Astrocyte (in vitro differentiated cells and primary cell): ENCODE data around the gene ZNF75A. TPM values are rescaled to one million over a fixed set of nuclear protein-coding genes. Genes with fewer than 3 reads are reported as not detected.

Experiments used
- DNase-seq: peaks from one replicate; pipeline ENCODE4 v3.0.0-alpha.2; 2010; ENCODE audit warnings: low read depth
- FAIRE-seq: peaks from 2 replicates; lab custom pipeline; 2011; peaks lifted over from hg19 to GRCh38; lab: Jason Lieb, UNC
- H2AFZ ChIP-seq: 2 replicates; pipeline ENCODE4 v1.6.0; 2012; ENCODE audit warnings: low read depth, low read length, inconsistent platforms
- H3K27ac ChIP-seq: 2 replicates; pipeline ENCODE4 v1.5.1; 2011; ENCODE audit warnings: low read depth, low read length, inconsistent platforms
- H3K27me3 ChIP-seq: 2 replicates; pipeline ENCODE4 v1.6.0; 2011; ENCODE audit warnings: low read length, inconsistent platforms; ENCODE audit not compliant: insufficient read depth
- H3K36me3 ChIP-seq: 2 replicates; pipeline ENCODE4 v1.5.1; 2011; ENCODE audit warnings: low read length, inconsistent platforms; ENCODE audit not compliant: insufficient read depth
- H3K4me1 ChIP-seq: 2 replicates; pipeline ENCODE4 v1.5.1; 2011; ENCODE audit warnings: low read length, inconsistent platforms; ENCODE audit not compliant: insufficient read depth
- H3K4me2 ChIP-seq: 2 replicates; pipeline ENCODE4 v1.6.0; 2012; ENCODE audit warnings: low read length, inconsistent platforms
- H3K4me3 ChIP-seq: 2 replicates; pipeline ENCODE4 v1.5.1; 2011; ENCODE audit warnings: low read depth, mild to moderate bottlenecking, low read length, inconsistent platforms; ENCODE audit not compliant: insufficient read depth
- H3K79me2 ChIP-seq: 2 replicates; pipeline ENCODE4 v1.6.0; 2012; ENCODE audit warnings: mild to moderate bottlenecking, low read length, inconsistent platforms; ENCODE audit not compliant: insufficient read depth
- H3K9ac ChIP-seq: 2 replicates; pipeline ENCODE4 v1.6.0; 2012; ENCODE audit warnings: mild to moderate bottlenecking, low read length, inconsistent platforms
- H3K9me3 ChIP-seq: 2 replicates; pipeline ENCODE4 v1.5.1; 2012; ENCODE audit warnings: low read depth, mild to moderate bottlenecking, low read length, inconsistent platforms; ENCODE audit not compliant: insufficient read depth
- H4K20me1 ChIP-seq: 2 replicates; pipeline ENCODE4 v1.6.0; 2012; ENCODE audit warnings: low read length, inconsistent platforms; ENCODE audit not compliant: insufficient read depth
- H3K27ac Mint-ChIP-seq: one replicate; pipeline ENCODE4 v1.8.0; 2021; ENCODE audit warnings: mild to moderate bottlenecking, mixed read lengths; ENCODE audit not compliant: unreplicated experiment
- H3K27me3 Mint-ChIP-seq: one replicate; pipeline ENCODE4 v1.8.0; 2021; ENCODE audit warnings: low read depth, mixed read lengths; ENCODE audit not compliant: unreplicated experiment
- H3K36me3 Mint-ChIP-seq: one replicate; pipeline ENCODE4 v1.8.0; 2021; ENCODE audit warnings: low read depth, mixed read lengths; ENCODE audit not compliant: unreplicated experiment
- H3K4me1 Mint-ChIP-seq: one replicate; pipeline ENCODE4 v1.8.0; 2021; ENCODE audit warnings: low read depth, mixed read lengths; ENCODE audit not compliant: unreplicated experiment
- H3K4me3 Mint-ChIP-seq: one replicate; pipeline ENCODE4 v1.8.0; 2021; ENCODE audit warnings: mild to moderate bottlenecking, moderate library complexity, mixed read lengths; ENCODE audit not compliant: unreplicated experiment
- H3K9me3 Mint-ChIP-seq: one replicate; pipeline ENCODE4 v1.8.0; 2021; ENCODE audit warnings: mild to moderate bottlenecking, mixed read lengths; ENCODE audit not compliant: unreplicated experiment
- EZH2 ChIP-seq: IDR thresholded peaks from 2 replicates; pipeline ENCODE4 v1.6.1; 2012; ENCODE audit warnings: mild to moderate bottlenecking, low read length, inconsistent platforms; ENCODE audit not compliant: insufficient read depth
- total RNA-seq: library from RNA; stranded (reverse); gene quantifications from 2 replicates; pipeline ENCODE4 v1.2.1, GENCODE V29; 2021
- TF ChIP-seq, protein P1 (sequence below): IDR thresholded peaks from 2 replicates; pipeline ENCODE4 v1.5.1; 2011; ENCODE audit warnings: low read depth, mild to moderate bottlenecking, inconsistent platforms, low read length, moderate library complexity; ENCODE audit not compliant: insufficient read depth

Gene ZNF75A
- total RNA-seq, 1 donor from 2014 or later = 30.5 TPM

DNA sequence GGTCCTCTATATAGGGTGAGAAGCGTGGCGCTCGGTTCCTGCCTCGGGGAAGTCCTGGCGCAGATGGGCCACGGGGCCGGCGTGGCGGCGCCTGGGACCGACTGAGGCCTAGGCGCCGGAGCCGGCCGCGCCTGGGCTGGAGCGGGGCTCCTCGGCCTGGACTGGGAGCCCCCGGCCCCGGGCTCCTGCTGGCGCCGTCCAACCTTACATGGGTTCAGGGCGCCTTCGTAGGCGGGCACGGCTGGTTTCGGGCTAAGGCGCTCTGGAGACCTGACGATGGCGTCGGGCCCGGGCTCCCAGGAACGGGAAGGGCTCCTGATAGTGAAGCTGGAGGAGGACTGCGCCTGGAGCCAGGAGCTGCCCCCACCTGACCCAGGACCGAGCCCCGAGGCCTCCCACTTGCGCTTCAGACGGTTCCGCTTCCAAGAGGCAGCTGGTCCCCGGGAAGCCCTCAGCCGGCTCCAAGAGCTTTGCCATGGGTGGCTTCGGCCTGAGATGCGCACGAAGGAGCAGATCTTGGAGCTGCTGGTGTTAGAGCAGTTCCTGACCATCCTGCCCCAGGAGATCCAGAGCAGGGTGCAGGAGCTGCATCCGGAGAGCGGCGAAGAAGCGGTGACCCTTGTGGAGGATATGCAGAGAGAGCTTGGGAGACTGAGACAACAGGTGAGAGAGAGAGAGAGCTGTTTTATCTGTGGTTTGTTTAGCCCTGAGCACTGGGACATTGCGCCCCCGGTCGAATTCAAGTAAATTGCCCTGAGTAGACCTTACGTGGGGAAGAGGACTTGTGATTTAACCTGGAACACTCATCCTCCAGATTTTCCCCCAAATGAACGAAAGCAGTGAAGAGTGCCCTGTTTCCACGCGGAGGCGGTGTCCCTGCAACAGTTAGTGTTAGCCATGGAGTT lies 21.5 kb upstream of the ZNF75A start:
- peaks cover 25% of the 10 kb centered on the region for H3K36me3 Mint-ChIP-seq
- no peak for DNase-seq
- TF ChIP-seq, protein P1, sequence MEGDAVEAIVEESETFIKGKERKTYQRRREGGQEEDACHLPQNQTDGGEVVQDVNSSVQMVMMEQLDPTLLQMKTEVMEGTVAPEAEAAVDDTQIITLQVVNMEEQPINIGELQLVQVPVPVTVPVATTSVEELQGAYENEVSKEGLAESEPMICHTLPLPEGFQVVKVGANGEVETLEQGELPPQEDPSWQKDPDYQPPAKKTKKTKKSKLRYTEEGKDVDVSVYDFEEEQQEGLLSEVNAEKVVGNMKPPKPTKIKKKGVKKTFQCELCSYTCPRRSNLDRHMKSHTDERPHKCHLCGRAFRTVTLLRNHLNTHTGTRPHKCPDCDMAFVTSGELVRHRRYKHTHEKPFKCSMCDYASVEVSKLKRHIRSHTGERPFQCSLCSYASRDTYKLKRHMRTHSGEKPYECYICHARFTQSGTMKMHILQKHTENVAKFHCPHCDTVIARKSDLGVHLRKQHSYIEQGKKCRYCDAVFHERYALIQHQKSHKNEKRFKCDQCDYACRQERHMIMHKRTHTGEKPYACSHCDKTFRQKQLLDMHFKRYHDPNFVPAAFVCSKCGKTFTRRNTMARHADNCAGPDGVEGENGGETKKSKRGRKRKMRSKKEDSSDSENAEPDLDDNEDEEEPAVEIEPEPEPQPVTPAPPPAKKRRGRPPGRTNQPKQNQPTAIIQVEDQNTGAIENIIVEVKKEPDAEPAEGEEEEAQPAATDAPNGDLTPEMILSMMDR = no peak
- peak overlapping the region; percentile 100 for H3K27ac ChIP-seq
- H3K9me3 ChIP-seq = peaks cover 4% of the 10 kb centered on the region
- peaks cover 11% of the 10 kb centered on the region for H3K9me3 Mint-ChIP-seq
- H3K27me3 Mint-ChIP-seq = no peaks in the 10 kb centered on the region
- H3K9ac ChIP-seq = peak overlapping the region; percentile 97
- no peaks in the 10 kb centered on the region for H3K27me3 ChIP-seq
- FAIRE-seq = no peak
- H3K4me3 Mint-ChIP-seq = peak overlapping the region; percentile 100
- H3K4me3 ChIP-seq = peak overlapping the region; percentile 86
- H3K36me3 ChIP-seq = peaks cover 15% of the 10 kb centered on the region
- peaks cover 50% of the 10 kb centered on the region for H3K79me2 ChIP-seq
- H3K4me1 ChIP-seq = peaks cover 20% of the 10 kb centered on the region
- peak overlapping the region; percentile 98 for H3K27ac Mint-ChIP-seq
- peak overlapping the region; percentile 91 for H3K4me2 ChIP-seq
- peak overlapping the region; percentile 67 for H2AFZ ChIP-seq
- peaks cover 16% of the 10 kb centered on the region for H3K4me1 Mint-ChIP-seq
- peaks cover 21% of the 10 kb centered on the region for H4K20me1 ChIP-seq

DNA sequence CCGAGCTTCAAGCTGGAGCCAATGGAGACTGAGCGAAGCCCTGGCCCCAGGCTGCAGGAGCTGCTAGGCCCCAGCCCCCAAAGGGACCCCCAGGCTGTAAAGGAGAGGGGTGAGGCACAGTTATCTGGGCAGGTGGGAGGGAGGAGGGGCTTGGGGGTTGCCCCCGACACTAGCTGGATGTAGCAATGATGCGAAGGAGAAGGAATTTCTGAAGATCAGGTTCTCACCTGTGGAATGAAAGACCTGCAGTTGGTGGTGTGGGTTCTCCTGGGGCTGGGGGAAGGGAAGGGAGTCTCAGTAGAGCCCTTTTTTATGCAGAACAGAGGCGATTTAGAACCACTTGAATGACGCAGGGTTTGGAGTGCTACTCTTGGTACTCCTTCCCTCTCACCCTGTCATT lies 20.2 kb upstream of the ZNF75A start:
- H3K27ac ChIP-seq = no peak overlapping the region
- peaks cover 20% of the 10 kb centered on the region for H3K4me1 ChIP-seq
- peak overlapping the region; percentile 47 for H3K27ac Mint-ChIP-seq
- no peak overlapping the region for H2AFZ ChIP-seq
- peaks cover 23% of the 10 kb centered on the region for H3K36me3 ChIP-seq
- no peak for TF ChIP-seq EZH2
- TF ChIP-seq, protein P1 = no peak
- peaks cover 21% of the 10 kb centered on the region for H3K9me3 Mint-ChIP-seq
- peak overlapping the region; percentile 100 for H3K4me3 Mint-ChIP-seq
- DNase-seq (no peak), FAIRE-seq (no peak)
- H3K27me3 Mint-ChIP-seq = no peaks in the 10 kb centered on the region
- H3K9ac ChIP-seq = no peak overlapping the region
- H3K27me3 ChIP-seq = no peaks in the 10 kb centered on the region
- peaks cover 18% of the 10 kb centered on the region for H3K9me3 ChIP-seq
- H3K36me3 Mint-ChIP-seq = peaks cover 39% of the 10 kb centered on the region
- peaks cover 63% of the 10 kb centered on the region for H3K79me2 ChIP-seq
- H3K4me3 ChIP-seq = peak overlapping the region; percentile 86
- peaks cover 16% of the 10 kb centered on the region for H3K4me1 Mint-ChIP-seq
- peak overlapping the region; percentile 91 for H3K4me2 ChIP-seq
- H4K20me1 ChIP-seq = peaks cover 32% of the 10 kb centered on the region
